GM21515 (cell line): Measurements from ENCODE around the gene OLR1.

Experiments
- ATAC-seq: cut with Tn5 transposase; IDR thresholded peaks from one replicate; pipeline ENCODE4 v1.9.1; 2021; ENCODE audit not compliant: unreplicated experiment

OLR1 gene

GRCh38 chr12:10154145-10154496, 17.8 kb downstream of the OLR1 start:
- no peak for ATAC-seq

DNA sequence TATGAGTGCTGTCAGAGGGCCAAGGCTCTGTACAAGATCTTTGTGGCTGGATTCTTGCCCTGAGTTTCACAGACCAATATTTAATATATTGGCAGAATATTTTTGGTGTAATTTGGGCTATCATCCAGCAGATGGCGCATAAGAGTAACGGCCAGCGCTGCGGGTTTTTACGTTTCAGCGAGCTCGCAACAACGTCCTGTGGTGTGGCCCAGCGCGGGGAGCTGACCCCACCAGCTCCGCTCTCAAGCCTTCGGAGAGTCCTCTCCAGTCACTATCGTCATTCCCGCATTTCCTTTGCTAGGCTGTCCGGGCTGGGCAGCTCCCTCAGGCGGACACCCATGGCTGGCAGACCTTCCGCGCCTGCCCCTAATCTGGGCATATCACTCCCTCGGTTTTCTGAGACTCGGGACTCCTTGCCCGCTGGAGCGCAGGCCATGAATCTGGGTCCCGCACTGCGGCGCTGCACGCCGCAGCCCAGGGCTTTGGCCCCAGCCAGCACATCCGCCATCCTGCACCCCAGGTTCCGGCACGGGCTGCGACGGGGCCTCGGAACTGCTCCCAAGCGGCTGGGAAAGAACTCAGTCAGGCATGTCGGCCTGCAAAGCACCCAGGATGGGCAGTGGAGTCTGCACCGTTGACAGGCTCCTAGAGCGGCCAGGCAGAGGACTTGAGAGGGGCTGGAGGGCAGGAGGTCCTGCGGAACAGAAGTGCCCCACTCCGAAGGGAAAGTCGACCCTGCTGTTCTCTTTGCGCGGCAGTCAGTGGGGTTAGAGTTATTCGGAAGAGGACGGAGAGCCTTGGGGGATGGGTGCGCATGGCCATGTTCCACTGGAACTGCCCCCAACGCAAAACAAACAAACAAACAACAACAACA, 18.4 kb downstream of the OLR1 start:
- no peak for ATAC-seq

- no peak for ATAC-seq
Observed at GRCh38 chr12:10151621-10152020, 20.3 kb downstream of the OLR1 start.

GRCh38 chr12:10147714-10148403, 24.1 kb downstream of the OLR1 start:
- ATAC-seq: no peak

GRCh38 chr12:10142976-10143589, 28.8 kb downstream of the OLR1 start:
- ATAC-seq: no peak

DNA sequence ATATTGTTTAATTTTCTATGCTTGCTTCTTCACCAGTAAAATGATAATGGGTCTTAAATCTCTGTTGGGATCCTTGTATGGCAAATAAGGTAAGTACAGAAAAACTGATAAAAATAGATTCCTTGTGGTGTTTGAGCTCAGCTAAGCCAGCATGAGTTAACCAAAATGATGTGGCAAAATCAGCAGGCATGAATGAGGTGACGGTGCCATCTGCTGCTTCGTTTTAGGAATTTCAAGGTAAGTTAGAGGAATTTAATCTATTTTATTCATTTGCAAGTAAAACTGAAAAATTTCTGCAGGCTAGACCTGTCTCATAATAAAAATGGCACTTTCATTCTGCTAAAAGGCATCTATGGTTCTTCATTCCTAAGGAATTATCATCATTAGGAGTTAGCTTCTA, 31.9 kb downstream of the OLR1 start:
- no peak for ATAC-seq

- no peak for ATAC-seq
Observed at GRCh38 chr12:10136637-10137205, 35.2 kb downstream of the OLR1 start.

DNA sequence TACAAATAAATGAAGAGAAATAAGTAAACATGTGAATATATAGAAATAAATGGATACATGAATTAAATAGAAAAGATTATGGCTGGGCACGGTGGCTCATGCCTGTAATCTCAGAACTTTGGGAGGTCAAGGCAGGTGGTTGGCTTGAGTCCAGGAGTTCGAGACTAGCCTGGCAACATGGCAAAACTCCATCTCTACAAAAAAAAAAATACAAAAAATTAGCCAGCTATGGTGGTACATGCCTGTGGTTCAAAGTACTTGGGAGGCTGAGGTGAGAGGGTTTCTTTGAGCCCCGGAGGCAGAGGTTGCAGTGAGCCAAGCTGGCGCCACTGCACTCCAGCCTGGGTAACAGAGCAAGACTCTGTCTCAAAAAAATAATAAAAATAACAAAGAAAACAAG, 36.8 kb downstream of the OLR1 start:
- no peak for ATAC-seq

GRCh38 chr12:10132850-10133370, 39.0 kb downstream of the OLR1 start:
- no peak for ATAC-seq

GRCh38 chr12:10131111-10131690, 40.7 kb downstream of the OLR1 start:
- ATAC-seq: no peak

DNA sequence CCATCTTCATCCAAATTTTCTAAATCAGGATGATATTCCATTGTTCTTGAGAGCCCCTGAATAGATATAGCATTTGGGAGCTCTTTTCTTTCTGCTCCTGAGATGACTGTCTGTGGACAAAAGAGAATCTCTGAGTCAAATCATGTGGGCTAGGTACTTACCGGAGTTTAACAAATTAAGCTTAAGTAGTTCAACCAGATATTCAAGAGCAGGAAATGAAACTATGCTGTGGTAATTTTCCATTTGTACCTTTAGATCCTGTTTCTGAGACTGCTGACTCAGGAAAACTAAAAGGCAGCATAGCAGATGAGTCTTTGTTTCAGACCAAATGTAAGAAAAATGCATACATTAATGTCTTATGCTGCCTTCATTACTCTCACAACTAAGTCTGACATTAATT, 41.9 kb downstream of the OLR1 start, which contains the start of gene CLEC7A:
TSS of gene CLEC7A (minus strand) at position 158 of the 400 bp plus-strand sequence. CDS start at position 41, 117 bp downstream.
- ATAC-seq: no peak

- ATAC-seq: no peak
Observed at GRCh38 chr12:10128687-10129086, 43.2 kb downstream of the OLR1 start.

- ATAC-seq: no peak
Observed at GRCh38 chr12:10126413-10126812, 45.5 kb downstream of the OLR1 start.

- ATAC-seq: no peak
Observed at GRCh38 chr12:10122689-10123088, 49.2 kb downstream of the OLR1 start.

GRCh38 chr12:10121278-10121677, 50.7 kb downstream of the OLR1 start:
- no peak for ATAC-seq

DNA sequence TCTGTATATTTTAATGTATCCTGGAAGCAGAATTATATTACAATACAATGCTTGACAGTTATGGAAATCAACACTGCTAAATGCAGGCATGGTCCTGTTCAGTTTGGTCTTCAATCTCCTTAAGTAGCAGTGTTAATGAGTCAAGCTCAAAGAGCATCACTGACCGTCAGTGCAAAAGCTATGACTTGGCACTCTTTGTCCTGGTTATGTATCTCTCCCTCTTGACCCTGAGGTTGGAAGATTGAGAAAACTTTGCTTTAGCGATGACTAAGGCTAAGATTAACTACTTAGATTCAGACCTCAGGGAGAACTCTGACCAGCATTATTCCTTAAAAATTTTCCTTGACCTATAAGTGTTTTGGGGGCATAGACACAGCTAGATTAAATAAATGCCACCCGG, 52.9 kb downstream of the OLR1 start:
- ATAC-seq: no peak

- ATAC-seq: no peak
Observed at GRCh38 chr12:10115890-10116289, 56.0 kb downstream of the OLR1 start.

GRCh38 chr12:10115311-10115710, 56.6 kb downstream of the OLR1 start:
- no peak for ATAC-seq

GRCh38 chr12:10113920-10114319, 58.0 kb downstream of the OLR1 start:
- no peak for ATAC-seq

- no peak for ATAC-seq
Observed at GRCh38 chr12:10113075-10113474, 58.9 kb downstream of the OLR1 start.

DNA sequence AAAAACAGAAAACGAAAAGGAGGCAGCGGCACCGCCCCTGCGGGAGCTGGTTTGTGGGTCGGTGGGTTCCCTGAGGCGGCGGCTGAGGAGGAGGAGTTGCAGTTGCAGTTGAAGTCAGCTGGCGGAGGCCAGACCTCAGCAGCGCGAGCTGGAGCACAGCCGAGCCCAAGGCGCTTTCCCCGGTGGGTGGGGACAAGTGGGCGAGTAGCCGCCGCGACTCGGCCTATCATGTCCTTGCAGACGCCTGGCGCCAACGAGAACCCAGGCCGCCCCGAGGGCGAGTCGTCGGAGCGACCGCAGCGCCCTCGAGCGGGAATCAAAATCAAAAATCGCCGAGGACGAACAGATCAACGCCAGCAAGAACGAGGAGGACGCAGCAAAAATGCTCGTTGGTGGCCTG, 60.5 kb downstream of the OLR1 start:
- ATAC-seq: no peak
